Measurements from ENCODE around the gene AHCY.
"Not testable (repeated sequence)": the region's sequence is repeated elsewhere in the genome, so short reads cannot be mapped to it uniquely, and the experiment has no call there.

AHCY gene

DNA sequence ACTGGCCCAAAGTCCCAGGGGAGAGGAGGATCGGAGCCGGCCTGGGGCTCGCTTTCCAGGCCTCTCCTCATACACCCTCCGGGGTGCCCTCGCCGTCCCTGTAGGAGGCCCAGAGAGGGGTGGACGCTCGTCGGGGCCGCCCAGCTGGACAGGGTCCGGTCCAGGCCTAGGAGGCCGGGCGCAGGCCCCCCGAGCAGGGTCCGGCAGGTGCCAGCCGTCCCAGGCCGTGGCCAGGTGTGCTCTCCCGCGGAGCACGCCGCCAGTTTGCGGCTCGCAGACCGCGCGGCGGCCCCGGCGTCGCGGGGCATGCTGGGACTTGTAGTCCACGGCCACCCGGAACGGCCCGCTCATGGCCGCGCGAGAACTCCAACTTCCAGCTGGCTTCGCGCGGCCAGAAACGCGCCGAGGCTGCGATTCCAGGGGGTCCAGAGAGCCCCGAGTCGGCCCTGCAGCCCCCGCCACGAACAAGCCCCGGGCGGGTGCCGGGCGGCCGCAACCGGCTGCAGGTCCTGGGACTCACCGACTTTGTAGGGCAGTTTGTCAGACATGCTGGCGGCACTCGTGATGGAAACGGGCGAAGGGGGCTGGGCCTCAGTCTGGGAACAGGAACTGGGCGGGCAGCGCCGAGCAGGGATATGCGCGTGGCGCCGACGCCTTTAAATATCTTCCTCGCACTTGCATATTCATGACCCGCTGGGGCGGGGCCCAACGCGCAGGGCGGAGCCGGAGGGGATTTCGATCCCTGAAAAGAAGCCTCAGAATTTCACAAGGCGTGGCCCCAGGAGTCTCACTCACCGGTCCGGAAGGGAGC, at the start of gene AHCY:
TSS of gene AHCY (minus strand) at position 633 of the 811 bp plus-strand sequence. CDS start at position 548, 85 bp downstream.
- peak; percentile 95 for DNase-seq (ENCODE audit: low spot score)

DNA sequence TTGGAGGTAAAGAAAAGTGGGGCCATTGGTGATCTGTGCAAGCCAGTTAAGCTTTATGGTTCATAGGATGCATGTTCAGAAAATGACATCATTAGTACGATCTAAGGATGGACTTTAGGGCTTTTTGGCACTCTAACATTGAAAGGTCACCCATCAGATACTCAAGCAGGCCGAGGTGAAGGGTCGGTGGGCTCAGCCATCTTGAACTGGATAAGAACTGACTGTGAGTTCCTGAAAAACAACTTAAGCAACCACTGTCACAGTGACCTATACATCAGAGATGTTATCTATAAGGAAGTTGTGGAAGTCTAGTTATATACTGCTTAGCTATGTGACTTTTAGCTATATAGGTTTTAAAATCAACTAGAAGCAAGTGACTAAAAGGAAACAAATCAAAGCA, 46.9 kb upstream of the AHCY start:
- DNase-seq (ENCODE audit: low spot score) = no peak

DNA sequence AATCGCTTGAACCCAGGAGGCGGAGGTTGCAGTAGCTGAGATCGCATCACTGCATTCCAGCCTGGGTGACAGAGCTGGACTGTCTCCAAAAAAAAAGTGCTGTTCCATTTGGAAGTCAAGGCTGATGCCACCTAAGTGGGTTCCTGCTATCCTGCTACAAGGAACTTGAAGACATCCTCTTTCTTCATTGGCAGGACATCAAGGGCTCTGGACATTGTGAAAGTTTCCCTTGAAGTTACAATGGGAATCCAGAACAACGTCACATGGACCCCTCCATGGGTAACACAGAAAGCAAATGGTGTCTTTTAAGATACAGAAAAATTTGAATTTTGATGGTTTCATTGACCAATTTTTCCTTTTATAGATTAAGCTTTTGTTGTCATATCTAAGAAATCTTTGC, 44.4 kb upstream of the AHCY start:
- no peak for DNase-seq (ENCODE audit: low spot score)

DNA sequence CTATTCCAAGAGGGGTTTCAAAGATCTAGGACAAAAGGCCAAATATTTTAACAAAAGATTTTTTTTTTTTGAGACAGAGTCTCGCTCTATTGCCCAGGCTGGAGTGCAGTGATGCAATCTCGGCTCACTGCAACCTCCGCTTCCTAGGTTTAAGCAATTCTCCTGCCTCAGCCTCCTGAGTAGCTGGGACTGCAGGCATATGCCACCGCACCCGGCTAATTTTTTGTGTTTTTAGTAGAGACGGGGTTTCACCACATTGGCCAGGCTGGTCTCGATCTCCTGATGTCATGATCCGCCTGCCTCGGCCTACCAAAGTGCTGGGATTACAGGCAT, 43.3 kb upstream of the AHCY start:
- not testable (repeated sequence) for DNase-seq (ENCODE audit: low spot score)

DNA sequence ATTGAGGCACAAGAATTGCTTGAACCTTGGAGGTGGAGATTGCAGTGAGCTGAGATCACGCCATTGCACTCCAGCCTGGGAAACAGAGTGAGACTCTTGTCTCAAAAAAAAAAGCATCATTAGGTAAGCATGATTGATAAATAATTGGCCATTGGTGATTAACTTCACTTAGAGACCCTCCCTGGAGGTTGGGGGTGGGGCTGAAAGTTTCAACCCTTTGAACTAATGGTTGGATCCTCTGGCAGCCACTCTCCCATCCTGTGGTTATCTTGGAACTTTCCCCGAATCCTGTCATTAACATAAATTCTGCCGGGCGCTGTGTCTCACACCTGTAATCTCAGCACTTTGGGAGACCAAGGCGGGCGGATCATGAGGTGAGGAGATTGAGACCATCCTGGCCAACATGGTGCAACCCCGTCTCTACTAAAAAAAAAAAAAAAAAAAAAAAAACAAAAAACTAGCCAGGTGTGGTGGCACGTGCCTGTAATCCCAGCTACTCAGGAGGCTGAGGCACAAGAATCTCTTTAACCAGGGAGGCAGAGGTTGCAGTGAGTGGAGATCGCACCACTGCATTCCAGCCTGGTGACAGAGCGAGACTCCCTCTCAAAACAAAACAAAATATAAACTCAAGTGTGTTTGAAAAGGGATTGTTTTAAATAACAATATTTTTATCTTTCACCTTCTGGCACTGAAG, 42.8 kb upstream of the AHCY start:
- not testable (repeated sequence) for DNase-seq (ENCODE audit: low spot score)

DNA sequence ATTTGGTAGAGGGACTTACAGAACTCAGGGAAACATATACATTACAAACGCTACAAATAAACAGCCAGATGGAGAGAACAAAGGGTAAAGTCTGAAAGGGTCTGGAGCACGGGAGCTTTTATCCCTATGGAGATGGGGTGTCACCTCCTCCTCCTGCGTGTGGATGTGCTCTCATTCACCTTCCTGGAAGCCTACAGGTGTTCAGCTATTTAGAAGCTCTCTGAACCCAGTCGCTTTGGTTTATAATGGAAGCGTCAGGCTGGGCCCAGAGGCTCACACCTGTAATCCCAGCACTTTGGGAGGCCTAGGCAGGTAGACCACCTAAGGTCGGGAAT, 42.2 kb upstream of the AHCY start:
- DNase-seq (ENCODE audit: low spot score) = no peak

DNA sequence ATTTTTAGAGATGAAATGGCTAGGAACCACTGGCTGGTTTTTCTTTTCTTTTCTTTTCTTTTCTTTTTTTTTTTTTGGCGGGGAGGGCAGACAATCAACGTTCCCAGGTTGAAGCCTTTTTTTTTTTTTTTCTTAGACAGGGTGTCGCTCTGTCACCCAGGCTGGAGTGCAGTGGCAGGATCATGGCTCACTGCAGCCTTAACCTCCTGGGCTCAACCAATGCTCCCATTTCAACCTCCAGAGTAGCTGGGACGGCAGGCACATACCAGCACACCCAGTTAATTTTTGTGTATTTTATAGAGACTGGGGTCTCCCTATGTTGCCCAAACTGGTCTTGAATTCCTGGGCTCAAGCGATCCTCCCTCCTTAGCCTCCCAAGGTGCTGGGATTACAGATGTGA, 41.1 kb upstream of the AHCY start:
- DNase-seq (ENCODE audit: low spot score) = no peak

DNA sequence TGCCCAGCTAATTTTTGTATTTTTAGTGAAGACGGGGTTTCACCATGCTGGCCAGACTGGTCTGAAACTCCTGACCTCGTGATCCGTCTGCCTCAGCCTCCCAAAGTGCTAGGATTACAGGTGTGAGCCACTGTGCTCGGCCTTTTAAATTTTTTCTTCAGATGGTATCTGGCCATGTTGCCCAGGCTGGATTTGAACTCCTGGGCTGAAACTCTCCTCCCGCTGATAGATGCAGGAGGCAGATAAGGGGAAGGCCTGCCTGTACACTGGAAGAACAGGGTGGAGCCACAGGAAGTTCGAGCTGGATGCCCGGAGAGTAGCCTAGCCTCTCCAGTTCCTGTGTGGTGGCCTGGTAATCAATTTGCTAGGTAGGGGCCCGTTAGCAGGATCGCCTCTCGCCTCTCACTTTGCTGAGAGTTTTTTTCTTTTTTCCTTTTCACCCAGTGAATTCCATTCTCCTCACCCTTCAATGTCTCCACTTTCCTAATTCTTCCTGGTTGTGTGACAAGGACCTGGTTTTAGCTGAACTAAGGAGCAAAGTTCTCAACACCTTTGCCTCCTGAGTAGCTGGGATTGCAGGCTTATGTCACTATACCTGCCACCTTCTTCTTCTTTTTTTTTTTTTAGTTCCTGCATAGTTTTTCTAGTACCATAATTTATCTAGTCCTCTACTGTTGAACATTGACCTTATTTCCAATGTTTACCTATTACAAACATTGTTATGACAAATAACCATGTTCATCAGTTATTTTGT, 40.5 kb upstream of the AHCY start:
- DNase-seq (ENCODE audit: low spot score) = no peak

DNA sequence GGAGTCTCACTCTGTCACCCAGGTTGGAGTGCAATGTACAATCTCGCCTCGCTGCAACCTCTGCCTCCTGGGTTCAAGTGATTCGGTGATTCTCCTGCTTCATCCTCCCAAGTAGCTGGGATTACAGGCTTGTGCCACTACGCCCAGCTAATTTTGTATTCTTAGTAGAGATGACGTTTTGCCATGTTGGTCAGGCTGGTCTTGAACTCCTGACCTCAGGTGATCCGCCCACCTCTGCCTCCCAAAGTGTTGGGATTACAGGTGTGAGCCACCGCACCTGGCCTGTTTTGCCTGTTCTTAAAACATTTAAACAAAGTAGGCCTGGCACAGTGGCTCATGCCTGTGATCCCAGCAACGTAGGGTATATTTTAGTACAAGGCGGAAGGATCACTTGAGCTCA, 38.0 kb upstream of the AHCY start:
- DNase-seq (ENCODE audit: low spot score) = not testable (repeated sequence)

DNA sequence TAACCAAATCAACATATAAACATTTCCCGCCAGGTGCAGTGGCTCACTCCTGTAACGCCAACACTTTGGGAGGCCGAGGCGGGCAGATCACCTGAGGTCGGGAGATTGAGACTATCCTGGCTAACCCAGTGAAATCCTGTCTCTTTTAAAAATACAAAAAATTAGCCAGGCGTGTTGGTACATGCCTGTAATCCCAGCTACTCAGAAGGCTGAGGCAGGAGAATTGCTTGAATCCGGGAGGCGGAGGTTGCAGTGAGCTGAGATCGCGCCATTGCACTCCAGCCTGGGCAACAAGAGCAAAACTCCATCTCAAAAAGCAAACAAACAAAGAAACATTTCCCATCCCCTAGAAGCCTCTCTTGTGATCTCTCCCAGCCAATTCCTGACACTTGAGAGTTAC, 37.6 kb upstream of the AHCY start:
- not testable (repeated sequence) for DNase-seq (ENCODE audit: low spot score)

DNA sequence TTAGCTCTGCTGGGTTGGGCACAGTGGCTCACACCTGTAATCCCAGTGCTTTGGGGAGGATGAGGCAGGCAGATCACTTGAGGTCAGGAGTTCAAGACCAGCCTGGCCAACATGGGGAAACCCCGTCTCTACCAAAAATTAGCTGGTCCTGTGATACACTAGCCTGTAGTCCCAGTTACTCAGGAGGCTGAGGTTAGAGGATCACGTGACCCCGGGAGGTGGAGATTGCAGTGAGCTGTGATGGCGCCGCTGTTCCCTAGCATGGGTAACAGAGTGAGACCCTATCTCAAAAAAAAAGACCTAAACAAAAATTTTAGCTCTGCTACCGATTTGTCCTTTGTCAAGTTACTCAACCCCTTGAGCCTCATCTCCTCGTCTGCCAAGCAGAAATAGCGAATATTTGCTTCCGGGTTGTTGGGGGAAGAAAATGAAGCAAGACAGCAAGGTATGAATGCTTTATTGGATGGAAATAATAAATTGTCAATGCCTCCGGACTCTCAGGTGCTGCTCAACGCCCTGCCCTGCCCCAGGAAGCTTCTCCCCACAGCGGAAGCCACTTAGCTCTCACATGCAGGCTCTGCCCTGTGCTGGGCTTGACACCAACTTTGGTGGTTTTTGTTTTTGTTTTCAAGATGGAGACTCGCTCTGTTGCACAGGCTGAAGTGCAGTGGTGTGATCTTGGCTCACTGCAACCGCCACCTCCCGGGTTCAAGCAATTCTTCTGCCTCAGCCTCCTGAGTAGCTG, 35.0 kb upstream of the AHCY start:
- DNase-seq (ENCODE audit: low spot score) = no peak

DNA sequence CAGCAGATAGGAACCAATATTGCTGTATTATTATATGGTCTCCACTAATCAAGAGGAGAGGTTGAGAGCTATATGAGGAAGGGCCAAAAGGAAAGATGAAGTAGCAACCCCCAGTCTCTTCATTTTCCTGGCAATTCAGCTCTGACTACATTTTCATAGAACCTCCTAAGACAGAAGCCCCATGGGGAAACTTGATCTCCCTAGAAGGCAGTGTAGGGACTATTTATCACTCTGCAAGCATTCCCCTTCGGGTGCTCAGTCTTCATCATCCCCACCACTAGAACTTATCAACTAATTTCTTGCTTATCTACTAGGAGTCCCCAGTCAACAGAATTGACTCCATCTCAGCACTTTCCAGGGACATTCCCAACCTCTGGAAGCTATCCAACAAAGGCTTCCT, 34.4 kb upstream of the AHCY start:
- no peak for DNase-seq (ENCODE audit: low spot score)

DNA sequence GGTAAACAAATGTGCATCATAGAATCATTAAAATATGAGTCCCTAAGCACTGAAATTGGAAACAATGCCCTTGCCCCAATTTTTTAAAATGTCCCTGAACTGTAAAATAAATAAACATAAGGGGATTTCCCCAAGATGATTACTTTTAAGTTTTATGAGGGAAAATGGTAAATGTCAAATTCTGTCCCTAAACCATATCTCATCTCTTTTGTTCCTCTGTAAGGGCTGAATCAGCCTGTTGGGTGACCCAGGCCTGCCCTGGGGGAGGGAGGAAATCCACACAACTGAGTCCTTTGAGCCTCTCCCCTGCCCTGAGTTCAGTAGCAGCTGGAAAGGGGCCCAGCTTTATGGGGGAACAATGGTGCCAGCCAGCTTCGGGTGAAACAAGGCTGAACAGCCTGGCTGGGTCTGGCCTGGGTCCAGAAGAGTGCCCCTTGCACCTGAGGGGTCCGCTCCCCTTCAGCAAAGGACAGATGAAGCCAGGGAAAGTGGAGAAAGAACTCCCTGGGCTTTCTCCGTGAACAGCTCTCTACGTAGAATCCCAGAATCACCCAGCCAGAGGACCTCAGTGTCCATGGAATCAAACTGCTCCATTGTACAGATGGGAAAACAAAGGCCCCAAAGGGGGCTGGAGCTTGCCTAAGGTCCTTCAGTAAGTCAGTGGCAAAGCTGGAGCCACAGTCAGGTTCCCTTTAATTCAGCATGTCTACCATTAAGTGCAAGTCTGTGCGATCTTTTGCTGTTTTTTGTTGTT, 31.7 kb upstream of the AHCY start:
- peak; percentile 91 for DNase-seq (ENCODE audit: low spot score)

DNA sequence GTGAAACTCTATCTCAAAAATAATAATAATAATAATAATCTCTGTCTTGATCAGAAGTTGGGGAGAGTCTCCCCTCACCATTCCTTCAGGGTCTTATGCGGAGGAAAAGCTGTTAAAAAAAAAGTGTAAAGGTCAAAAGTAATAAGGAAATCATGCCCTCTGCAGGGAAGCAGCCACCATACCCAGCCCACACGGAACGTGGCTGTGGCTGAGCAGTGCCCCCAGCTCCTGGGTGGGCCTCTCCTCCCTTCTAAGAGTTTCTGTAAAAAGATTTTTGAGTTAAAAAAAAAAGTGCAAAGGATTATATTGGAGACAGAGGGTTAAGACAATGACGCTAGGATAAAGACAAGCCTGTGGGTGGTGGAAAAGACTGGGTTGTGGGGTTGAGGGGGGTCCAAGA, 30.6 kb upstream of the AHCY start:
- no peak for DNase-seq (ENCODE audit: low spot score)

DNA sequence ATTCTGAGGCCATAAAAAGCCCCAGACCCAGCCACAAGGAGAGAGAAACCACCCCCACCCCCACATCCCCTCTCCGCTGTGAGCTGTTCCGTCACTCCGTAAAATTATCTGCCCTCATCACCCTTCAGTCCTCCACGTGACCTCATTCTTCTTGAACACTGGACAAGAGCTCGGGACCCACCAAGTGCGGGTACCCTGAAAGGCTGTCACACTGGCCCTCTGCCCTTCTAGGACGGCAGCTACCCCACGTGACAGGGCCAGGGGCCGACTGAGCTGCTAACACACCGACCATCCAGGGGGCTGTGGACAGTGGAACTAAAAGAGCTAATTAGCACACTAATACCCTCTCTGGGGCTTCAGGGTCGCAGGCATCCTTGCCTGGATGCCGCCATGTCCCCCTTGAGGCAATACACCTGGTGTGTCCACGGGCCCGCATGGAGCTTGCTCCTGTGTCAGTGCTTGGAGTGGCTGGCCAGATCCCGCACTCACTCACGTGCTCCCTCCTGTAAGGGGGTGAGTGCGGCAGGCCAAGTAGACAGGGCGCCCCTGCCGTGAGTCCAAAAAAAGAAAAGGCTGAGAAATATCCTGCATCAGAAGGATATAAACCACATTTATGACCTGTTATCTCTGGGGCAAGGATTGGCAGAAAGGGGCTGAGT, 29.2 kb upstream of the AHCY start:
- no peak for DNase-seq (ENCODE audit: low spot score)

DNA sequence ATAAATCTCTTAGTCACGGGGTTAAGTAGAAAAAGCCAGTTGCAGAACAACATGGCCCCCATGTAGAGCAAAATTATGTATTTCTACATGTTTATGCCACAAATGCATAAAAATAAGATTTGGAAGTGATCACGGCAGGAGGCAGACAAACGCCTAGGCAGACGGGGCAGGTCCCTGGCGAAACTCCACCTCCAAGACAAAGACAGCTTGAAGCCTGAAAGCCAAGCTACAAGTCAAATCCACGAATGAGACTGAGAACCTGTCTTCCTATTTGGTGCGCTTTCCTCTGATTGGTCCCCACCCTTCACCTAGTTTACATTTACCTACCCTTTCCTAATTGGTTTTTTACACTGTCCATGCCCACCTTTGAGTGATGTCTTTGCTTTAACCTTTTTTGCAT, 28.7 kb upstream of the AHCY start:
- DNase-seq (ENCODE audit: low spot score) = no peak

DNA sequence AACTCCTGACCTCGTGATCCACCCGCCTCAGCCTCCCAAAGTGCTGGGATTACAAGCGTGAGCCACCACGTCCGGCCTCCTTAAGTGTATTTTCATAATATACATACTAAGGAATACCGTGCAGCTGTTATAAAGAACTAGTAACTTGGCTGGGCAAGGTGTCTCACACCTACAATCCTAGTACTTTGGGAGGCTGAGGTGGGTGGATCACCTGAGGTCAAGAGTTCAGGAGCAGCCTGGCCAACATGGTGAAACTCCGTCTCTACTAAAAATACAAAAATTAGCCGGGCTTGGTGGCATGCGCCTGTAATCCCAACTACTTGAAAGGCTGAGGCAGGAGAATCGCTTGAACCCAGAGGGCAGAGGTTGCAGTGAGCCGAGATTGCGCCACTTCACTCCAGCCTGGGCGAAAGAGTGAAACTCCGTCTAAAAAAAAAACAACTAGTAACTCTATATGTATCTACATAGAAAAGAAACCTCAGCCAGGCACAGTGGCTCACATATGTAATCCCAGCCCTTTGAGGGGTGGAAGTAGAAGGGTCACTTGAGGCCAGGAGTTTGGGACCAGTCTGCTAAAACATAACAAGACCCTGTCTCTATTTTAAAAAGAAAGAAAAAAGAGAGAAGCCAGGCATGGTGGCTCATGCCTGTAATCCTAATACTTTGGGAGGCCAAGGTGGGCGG, 27.8 kb upstream of the AHCY start:
- not testable (repeated sequence) for DNase-seq (ENCODE audit: low spot score)

DNA sequence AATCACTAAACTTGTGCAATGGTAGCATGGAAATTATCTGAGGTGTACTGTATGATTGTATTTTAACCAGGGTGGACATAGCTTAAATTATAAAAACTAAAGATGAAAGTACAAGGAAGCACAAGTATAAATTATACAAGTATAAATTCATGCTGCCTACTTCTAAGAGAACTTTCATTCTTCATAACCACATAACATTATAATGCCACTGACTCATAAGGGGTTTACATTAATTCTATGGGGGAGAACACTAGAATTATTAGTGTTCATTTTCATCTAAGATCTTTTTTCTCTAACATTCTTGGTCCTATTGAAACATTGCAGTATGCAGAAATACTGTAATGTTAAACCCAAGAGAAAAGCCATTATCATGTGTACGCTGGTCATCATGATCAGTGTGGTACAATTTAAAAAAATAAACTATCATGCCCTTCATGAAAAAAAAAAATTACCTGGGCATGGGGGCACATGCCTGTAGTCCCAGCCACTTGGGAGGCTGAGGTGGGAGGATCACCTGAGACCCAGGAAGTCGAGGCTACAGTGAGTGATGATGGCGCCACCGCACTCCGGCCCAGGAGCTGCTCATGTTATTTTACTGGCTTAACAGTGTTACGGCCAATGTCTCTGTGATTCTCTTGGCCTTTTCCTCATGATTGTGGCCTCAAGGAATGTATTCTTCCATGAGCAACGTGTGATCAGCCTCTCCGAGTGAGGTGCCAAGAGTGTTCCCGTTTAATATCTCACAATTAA, 25.9 kb upstream of the AHCY start:
- no peak for DNase-seq (ENCODE audit: low spot score)

DNA sequence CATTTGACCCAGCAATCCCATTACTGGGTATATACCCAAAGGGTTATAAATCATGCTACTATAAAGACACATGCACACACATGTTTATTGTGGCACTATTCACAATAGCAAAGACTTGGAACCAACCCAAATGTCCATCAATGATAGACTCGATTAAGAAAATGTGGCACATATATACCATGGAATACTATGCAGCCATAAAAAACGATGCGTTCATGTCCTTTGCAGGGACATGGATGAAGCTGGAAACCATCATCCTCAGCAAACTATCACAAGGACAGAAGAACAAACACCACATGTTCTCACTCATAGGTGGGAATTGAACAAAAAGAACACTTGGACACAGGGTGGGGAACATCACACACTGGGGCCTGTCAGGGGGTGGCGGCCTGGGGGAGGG, 25.1 kb upstream of the AHCY start:
- DNase-seq (ENCODE audit: low spot score) = not testable (repeated sequence)

DNA sequence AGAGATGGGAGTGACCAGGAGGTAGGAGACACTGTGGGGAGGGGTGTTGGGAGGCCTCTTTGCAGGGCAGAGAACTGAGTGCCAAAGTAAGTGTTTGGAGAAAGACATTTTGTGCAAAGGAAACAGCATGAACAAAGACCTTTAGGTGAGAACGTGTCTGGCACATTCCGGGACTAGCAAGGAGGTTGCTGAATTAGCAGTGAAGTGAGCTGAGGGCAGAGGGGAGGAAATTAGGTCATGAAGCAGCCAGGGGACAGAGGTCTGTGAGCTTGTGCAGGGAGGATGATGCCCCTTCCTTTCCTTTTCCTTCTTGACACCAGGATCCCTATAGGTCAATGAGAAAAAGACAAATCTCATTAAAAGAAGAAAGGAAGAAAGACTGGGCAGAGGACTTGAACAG, 21.4 kb upstream of the AHCY start:
- DNase-seq (ENCODE audit: low spot score) = no peak
